ENCODE results near the gene VWF.
"Not testable (repeated sequence)": the region's sequence is repeated elsewhere in the genome, so short reads cannot be mapped to it uniquely, and the experiment has no call there.

DNA sequence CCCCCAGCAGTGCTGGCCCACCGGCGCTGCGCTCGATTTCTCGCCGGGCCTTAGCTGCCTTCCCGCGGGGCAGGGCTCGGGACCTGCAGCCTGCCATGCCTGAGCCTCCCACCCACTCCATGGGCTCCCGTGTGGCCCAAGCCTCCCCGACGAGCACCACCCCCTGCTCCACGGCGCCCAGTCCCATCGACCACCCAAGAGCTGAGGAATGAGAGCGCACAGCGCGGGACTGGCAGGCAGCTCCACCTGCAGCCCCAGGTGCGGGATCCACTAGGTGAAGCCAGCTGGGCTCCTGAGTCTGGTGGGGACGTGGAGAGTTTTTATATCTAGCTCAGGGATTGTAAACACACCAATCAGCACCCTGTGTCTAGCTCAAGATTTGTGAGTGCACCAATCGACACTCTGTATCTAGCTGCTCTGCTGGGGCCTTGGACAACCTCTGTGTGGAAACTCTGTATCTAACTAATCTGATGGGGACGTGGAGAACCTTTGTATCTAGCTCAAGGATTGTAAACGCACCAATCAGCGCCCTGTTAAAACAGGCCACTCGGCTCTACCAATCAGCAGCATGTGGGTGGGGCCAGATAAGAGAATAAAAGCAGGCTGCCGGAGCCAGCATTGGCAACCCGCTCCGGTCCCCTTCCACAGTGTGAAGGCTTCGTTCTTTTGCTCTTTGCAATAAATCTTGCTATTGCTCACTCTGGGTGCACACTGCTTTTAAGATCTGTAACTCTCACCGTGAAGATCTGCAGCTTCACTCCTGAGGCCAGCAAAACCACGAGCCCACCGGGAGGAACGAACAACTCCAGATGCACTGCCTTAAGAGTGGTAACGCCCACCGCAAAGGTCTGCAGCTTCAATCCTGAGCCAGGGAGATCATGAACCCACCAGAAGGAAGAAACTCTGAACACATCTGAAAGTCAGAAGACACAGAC is 18.2 kb upstream of the VWF start:
- TF ChIP-seq, protein P1, sequence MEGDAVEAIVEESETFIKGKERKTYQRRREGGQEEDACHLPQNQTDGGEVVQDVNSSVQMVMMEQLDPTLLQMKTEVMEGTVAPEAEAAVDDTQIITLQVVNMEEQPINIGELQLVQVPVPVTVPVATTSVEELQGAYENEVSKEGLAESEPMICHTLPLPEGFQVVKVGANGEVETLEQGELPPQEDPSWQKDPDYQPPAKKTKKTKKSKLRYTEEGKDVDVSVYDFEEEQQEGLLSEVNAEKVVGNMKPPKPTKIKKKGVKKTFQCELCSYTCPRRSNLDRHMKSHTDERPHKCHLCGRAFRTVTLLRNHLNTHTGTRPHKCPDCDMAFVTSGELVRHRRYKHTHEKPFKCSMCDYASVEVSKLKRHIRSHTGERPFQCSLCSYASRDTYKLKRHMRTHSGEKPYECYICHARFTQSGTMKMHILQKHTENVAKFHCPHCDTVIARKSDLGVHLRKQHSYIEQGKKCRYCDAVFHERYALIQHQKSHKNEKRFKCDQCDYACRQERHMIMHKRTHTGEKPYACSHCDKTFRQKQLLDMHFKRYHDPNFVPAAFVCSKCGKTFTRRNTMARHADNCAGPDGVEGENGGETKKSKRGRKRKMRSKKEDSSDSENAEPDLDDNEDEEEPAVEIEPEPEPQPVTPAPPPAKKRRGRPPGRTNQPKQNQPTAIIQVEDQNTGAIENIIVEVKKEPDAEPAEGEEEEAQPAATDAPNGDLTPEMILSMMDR (conservative IDR thresholded peaks at IDR 0.05; ENCODE audit: low read depth in 2 of 2) = not testable (repeated sequence)
- not testable (repeated sequence) for TF ChIP-seq EZH2 (IDR thresholded peaks at IDR 0.05; ENCODE audit: low read depth, unreplicated experiment); POLR2AphosphoS5 (IDR thresholded peaks at IDR 0.05; ENCODE audit: low read depth); CREB1 (CRISPR knock-in tag; IDR thresholded peaks at IDR 0.05; ENCODE audit: low read depth); REST (IDR thresholded peaks at IDR 0.05; ENCODE audit: unreplicated experiment); EZH2phosphoT487 (IDR thresholded peaks at IDR 0.05; ENCODE audit: unreplicated experiment); ETS1 (IDR thresholded peaks at IDR 0.05); NANOG (IDR thresholded peaks at IDR 0.05; ENCODE audit: borderline replicate concordance); ZNF114 (CRISPR knock-in tag; IDR thresholded peaks at IDR 0.05)
- TF ChIP-seq, protein P2, sequence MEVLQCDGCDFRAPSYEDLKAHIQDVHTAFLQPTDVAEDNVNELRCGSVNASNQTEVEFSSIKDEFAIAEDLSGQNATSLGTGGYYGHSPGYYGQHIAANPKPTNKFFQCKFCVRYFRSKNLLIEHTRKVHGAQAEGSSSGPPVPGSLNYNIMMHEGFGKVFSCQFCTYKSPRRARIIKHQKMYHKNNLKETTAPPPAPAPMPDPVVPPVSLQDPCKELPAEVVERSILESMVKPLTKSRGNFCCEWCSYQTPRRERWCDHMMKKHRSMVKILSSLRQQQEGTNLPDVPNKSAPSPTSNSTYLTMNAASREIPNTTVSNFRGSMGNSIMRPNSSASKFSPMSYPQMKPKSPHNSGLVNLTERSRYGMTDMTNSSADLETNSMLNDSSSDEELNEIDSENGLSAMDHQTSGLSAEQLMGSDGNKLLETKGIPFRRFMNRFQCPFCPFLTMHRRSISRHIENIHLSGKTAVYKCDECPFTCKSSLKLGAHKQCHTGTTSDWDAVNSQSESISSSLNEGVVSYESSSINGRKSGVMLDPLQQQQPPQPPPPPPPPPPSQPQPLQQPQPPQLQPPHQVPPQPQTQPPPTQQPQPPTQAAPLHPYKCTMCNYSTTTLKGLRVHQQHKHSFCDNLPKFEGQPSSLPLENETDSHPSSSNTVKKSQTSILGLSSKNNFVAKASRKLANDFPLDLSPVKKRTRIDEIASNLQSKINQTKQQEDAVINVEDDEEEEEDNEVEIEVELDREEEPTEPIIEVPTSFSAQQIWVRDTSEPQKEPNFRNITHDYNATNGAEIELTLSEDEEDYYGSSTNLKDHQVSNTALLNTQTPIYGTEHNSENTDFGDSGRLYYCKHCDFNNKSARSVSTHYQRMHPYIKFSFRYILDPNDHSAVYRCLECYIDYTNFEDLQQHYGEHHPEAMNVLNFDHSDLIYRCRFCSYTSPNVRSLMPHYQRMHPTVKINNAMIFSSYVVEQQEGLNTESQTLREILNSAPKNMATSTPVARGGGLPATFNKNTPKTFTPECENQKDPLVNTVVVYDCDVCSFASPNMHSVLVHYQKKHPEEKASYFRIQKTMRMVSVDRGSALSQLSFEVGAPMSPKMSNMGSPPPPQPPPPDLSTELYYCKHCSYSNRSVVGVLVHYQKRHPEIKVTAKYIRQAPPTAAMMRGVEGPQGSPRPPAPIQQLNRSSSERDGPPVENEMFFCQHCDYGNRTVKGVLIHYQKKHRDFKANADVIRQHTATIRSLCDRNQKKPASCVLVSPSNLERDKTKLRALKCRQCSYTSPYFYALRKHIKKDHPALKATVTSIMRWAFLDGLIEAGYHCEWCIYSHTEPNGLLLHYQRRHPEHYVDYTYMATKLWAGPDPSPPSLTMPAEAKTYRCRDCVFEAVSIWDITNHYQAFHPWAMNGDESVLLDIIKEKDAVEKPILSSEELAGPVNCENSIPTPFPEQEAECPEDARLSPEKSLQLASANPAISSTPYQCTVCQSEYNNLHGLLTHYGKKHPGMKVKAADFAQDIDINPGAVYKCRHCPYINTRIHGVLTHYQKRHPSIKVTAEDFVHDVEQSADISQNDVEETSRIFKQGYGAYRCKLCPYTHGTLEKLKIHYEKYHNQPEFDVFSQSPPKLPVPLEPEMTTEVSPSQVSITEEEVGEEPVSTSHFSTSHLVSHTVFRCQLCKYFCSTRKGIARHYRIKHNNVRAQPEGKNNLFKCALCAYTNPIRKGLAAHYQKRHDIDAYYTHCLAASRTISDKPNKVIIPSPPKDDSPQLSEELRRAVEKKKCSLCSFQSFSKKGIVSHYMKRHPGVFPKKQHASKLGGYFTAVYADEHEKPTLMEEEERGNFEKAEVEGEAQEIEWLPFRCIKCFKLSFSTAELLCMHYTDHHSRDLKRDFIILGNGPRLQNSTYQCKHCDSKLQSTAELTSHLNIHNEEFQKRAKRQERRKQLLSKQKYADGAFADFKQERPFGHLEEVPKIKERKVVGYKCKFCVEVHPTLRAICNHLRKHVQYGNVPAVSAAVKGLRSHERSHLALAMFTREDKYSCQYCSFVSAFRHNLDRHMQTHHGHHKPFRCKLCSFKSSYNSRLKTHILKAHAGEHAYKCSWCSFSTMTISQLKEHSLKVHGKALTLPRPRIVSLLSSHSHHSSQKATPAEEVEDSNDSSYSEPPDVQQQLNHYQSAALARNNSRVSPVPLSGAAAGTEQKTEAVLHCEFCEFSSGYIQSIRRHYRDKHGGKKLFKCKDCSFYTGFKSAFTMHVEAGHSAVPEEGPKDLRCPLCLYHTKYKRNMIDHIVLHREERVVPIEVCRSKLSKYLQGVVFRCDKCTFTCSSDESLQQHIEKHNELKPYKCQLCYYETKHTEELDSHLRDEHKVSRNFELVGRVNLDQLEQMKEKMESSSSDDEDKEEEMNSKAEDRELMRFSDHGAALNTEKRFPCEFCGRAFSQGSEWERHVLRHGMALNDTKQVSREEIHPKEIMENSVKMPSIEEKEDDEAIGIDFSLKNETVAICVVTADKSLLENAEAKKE (CRISPR knock-in tag; IDR thresholded peaks at IDR 0.05) = not testable (repeated sequence)
